K562 (cell line): ENCODE measurements around the gene CFD. TPM values are rescaled to one million over a fixed set of nuclear protein-coding genes. Genes with fewer than 3 reads are reported as not detected.

Source experiments
- CAMTA2 ChIP-seq: fragments of 250-450 bp; sonication (Bioruptor Pico); conservative IDR thresholded peaks from 2 replicates; pipeline ENCODE4 v1.5.1; 2022
- CC2D1A ChIP-seq: fragments of 450-650 bp; IDR thresholded peaks from 2 replicates; pipeline ENCODE4 v1.6.1; 2017; ENCODE audit warnings: mild to moderate bottlenecking
- COPS2 ChIP-seq: fragments of 450-650 bp; conservative IDR thresholded peaks from 2 replicates; pipeline ENCODE4 v1.6.1; 2016; ENCODE audit warnings: mild to moderate bottlenecking, moderate library complexity
- DACH1 ChIP-seq: fragments of 450-650 bp; IDR thresholded peaks from 2 replicates; pipeline ENCODE4 v1.6.1; 2018; ENCODE audit not compliant: partially characterized antibody
- DNMT1 ChIP-seq: fragments of 450-650 bp; IDR thresholded peaks from 2 replicates; pipeline ENCODE4 v1.6.1; 2016; ENCODE audit warnings: antibody characterized with exemption, mild to moderate bottlenecking
- E2F8 ChIP-seq: fragments of 450-650 bp; IDR thresholded peaks from 2 replicates; pipeline ENCODE4 v1.7.1; 2018; ENCODE audit warnings: mild to moderate bottlenecking, low read depth; ENCODE audit not compliant: partially characterized antibody
- EGR1 ChIP-seq: fragments of 450-650 bp; conservative IDR thresholded peaks from 2 replicates; pipeline ENCODE4 v1.6.1; 2017; ENCODE audit warnings: mild to moderate bottlenecking
- ESRRA ChIP-seq: fragments of 450-650 bp; IDR thresholded peaks from 2 replicates; pipeline ENCODE4 v1.6.1; 2014; ENCODE audit warnings: low read depth, mild to moderate bottlenecking, moderate library complexity, borderline replicate concordance
- FOXP4 ChIP-seq: sonication (generic); formaldehyde crosslinking; IDR thresholded peaks from 2 replicates; pipeline ENCODE4 v1.8.0; 2022; ENCODE audit warnings: mild to moderate bottlenecking, missing genetic modification reagents, borderline replicate concordance
- GATAD2A ChIP-seq: fragments of 450-650 bp; IDR thresholded peaks from 2 replicates; pipeline ENCODE4 v1.6.1; 2017
- HDAC3 ChIP-seq: fragments of 450-650 bp; IDR thresholded peaks from 2 replicates; pipeline ENCODE4 v1.6.1; 2018; ENCODE audit warnings: borderline replicate concordance, mild to moderate bottlenecking, moderate library complexity; ENCODE audit not compliant: partially characterized antibody
- HMG20B ChIP-seq: fragments of 250-450 bp; sonication (Bioruptor Pico); IDR thresholded peaks from 2 replicates; pipeline ENCODE4 v1.5.0; 2021; ENCODE audit warnings: mild to moderate bottlenecking
- MAFG ChIP-seq: fragments of 450-650 bp; conservative IDR thresholded peaks from 2 replicates; pipeline ENCODE4 v1.6.1; 2016; ENCODE audit warnings: missing genetic modification characterization, missing compliant biosample characterization
- NR2F6 ChIP-seq: fragments of 450-650 bp; formaldehyde crosslinking; IDR thresholded peaks from 2 replicates; pipeline ENCODE4 v1.4.0; 2020; ENCODE audit warnings: mild to moderate bottlenecking
- RBM14 ChIP-seq: fragments of 200-400 bp; formaldehyde crosslinking; IDR thresholded peaks from 2 replicates; pipeline ENCODE4 v1.6.1; 2018; ENCODE audit warnings: low read depth, mild to moderate bottlenecking, low read length, moderate library complexity, borderline replicate concordance; ENCODE audit not compliant: insufficient read depth
- RFX5 ChIP-seq: IDR thresholded peaks from 2 replicates; pipeline ENCODE4 v1.6.1; 2011; ENCODE audit warnings: low read depth, mild to moderate bottlenecking, improper control_type of control experiment, low read length
- SMARCB1 ChIP-seq: IDR thresholded peaks from 2 replicates; pipeline ENCODE4 v1.6.1; 2011; ENCODE audit warnings: improper control_type of control experiment, low read depth; ENCODE audit not compliant: insufficient read length
- SRSF1 ChIP-seq: fragments of 200-400 bp; formaldehyde crosslinking; IDR thresholded peaks from 2 replicates; pipeline ENCODE4 v1.6.1; 2017; ENCODE audit warnings: mild to moderate bottlenecking, low read depth, low read length, moderate library complexity
- SRSF9 ChIP-seq: fragments of 200-400 bp; formaldehyde crosslinking; IDR thresholded peaks from 2 replicates; pipeline ENCODE4 v1.6.1; 2017; ENCODE audit warnings: low read depth, low read length, borderline replicate concordance
- TRIM25 ChIP-seq: fragments of 450-650 bp; IDR thresholded peaks from 2 replicates; pipeline ENCODE4 v1.7.0; 2016; ENCODE audit warnings: borderline replicate concordance
- XRCC3 ChIP-seq: fragments of 450-650 bp; IDR thresholded peaks from 2 replicates; pipeline ENCODE4 v1.6.1; 2017; ENCODE audit warnings: mild to moderate bottlenecking, moderate library complexity
- ZBED1 ChIP-seq: IDR thresholded peaks from 2 replicates; pipeline ENCODE4 v1.6.1; 2014
- ZFP36 ChIP-seq: fragments of 150-350 bp; IDR thresholded peaks from 2 replicates; pipeline ENCODE4 v1.6.1; 2018; ENCODE audit warnings: low read length, low read depth; ENCODE audit not compliant: partially characterized antibody
- ZNF143 ChIP-seq: sonication (generic); formaldehyde crosslinking; IDR thresholded peaks from 2 replicates; pipeline ENCODE4 v1.9.0; 2022; ENCODE audit warnings: mild to moderate bottlenecking, missing genetic modification reagents
- polyA plus RNA-seq, 8 experiments: library from polyadenylated mRNA; depleted of rRNA in 4 of 8; stranded (reverse) in 5 of 8; unstranded in 3 of 8; fragments of >200 nt; fragmentation: Nextera tagmentation in 2 of 8; fragmentation: Illumina TruSeq in 1 of 8; extraction: Ambion mirVana in 2 of 8; extraction: Trizol in 1 of 8; gene quantifications; 2 replicates each; pipeline versions ENCODE4 v1.2.1 to v1.2.3, GENCODE V29; 2011 to 2014; ENCODE audit warnings: inconsistent platforms in 1 of 8, missing spikeins in 1 of 8
- total RNA-seq, 7 experiments: library from RNA; depleted of rRNA in 6 of 7; stranded (reverse); fragments of >200 nt in 6 of 7; fragmentation: Illumina TruSeq in 2 of 7; extraction: Trizol in 2 of 7; gene quantifications; 2 replicates each; pipeline versions ENCODE4 v1.2.1 to v1.2.3, GENCODE V29; 2011 to 2021; ENCODE audit warnings: low replicate concordance in 1 of 7

CFD gene
- total and polyA plus RNA-seq, 9 of the 15 experiments (the other 6 are each of a cell fraction or from before 2014, with no cell fraction given) = 0.52 to 59.4 (median 7.6) TPM

GRCh38 chr19:813219-814151 is 46.0 kb upstream of the CFD start (continued):
- TF ChIP-seq SRSF1 = no peak
- TF ChIP-seq ZNF143 (CRISPR knock-in tag) = no peak
- TF ChIP-seq FOXP4 (CRISPR knock-in tag) = no peak
- TF ChIP-seq CAMTA2 (CRISPR knock-in tag) = no peak
- no peak for TF ChIP-seq COPS2
- TF ChIP-seq DACH1 = no peak
- no peak for TF ChIP-seq NR2F6
- TF ChIP-seq ZBED1 = peak; percentile 71; the same call in 1 of the 2 replicates
- no peak for TF ChIP-seq MAFG (tag)
- TF ChIP-seq HDAC3 = no peak
- no peak for TF ChIP-seq CC2D1A
- TF ChIP-seq TRIM25 = no peak
- no peak for TF ChIP-seq SRSF9
- no peak for TF ChIP-seq HMG20B
- no peak for TF ChIP-seq RBM14
- no peak for TF ChIP-seq GATAD2A
- TF ChIP-seq DNMT1 = no peak
- no peak for TF ChIP-seq E2F8
- no peak for TF ChIP-seq EGR1
- no peak for TF ChIP-seq ESRRA
- TF ChIP-seq RFX5 = no peak
- TF ChIP-seq XRCC3 = no peak
- no peak for TF ChIP-seq SMARCB1
- no peak for TF ChIP-seq ZFP36
